ENCODE results near the gene SPTLC3. TPM values are rescaled to one million over a fixed set of nuclear protein-coding genes. Genes with fewer than 3 reads are reported as not detected.

Gene SPTLC3
- total RNA-seq, 1 donor from 2014 or later = 4.6 TPM

DNA sequence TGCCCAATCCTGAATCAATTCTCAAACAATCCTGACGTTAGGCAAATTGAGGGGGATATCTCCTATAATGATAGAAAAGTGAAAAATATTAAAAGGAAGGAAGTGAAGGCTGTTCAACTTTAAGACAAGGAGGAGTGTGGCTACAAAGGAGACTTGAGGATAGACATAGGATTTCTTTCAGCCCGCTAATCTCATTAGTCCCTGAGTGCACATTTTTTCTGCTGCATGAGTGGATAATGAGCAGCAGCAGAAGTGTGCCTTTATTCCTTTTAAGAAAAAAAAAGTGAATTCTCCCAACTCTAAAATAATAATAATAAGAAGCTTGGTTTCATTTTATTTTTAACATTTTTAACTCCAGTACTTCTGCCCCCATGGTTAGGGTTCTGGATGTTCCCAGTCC lies 102.0 kb downstream of the SPTLC3 start:
- Histone ChIP-seq H3K27me3 (no peaks in the 10 kb centered on the region), H3K4me1 (no peaks in the 10 kb centered on the region), H3K27ac (no peak overlapping the region), H3K36me3 (peaks cover 3 to 6% of the 10 kb centered on the region in 2 donors), H3K9me3 (no peaks in the 10 kb centered on the region), H3K4me3 (no peak overlapping the region)
- no peak for DNase-seq (ENCODE audit: low spot score in 2 of 2)
- intact Hi-C loops (cut with DNase I) = no loop called here
- TF ChIP-seq, protein P1, sequence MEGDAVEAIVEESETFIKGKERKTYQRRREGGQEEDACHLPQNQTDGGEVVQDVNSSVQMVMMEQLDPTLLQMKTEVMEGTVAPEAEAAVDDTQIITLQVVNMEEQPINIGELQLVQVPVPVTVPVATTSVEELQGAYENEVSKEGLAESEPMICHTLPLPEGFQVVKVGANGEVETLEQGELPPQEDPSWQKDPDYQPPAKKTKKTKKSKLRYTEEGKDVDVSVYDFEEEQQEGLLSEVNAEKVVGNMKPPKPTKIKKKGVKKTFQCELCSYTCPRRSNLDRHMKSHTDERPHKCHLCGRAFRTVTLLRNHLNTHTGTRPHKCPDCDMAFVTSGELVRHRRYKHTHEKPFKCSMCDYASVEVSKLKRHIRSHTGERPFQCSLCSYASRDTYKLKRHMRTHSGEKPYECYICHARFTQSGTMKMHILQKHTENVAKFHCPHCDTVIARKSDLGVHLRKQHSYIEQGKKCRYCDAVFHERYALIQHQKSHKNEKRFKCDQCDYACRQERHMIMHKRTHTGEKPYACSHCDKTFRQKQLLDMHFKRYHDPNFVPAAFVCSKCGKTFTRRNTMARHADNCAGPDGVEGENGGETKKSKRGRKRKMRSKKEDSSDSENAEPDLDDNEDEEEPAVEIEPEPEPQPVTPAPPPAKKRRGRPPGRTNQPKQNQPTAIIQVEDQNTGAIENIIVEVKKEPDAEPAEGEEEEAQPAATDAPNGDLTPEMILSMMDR (IDR thresholded peaks at IDR 0.05) = no peak

DNA sequence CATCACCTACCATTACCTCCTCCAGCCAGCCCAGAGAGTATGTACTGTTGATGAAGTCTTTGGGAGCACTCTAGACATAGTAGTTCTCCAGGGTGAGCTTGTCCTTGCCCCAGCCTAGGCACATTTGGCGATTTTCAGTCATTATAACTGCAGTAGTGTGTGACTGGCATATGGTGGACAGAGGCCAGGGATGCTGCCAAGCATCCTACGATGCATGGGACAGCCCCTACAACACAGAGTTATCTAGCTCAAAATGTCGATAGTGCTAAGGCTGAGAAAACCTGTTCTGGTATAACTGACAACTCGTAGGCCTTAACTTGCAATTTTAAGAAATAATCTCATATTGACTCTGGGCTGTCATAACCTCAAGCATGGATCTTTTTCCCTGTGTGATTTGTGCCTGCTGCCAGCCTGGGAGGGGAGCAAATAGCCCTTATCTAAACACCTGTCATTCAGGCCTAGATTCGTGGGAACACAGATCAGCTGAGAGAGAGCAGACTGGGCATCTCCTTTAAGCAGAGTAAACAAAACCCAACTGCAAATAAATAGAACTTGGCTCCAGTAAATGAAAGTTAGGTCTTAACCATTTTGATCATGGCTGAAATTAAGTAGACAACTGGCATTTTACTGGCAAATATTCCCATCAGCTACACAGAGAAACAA lies 102.6 kb downstream of the SPTLC3 start:
- Histone ChIP-seq H3K9me3 (no peaks in the 10 kb centered on the region), H3K27me3 (no peaks in the 10 kb centered on the region), H3K27ac (no peak overlapping the region), H3K36me3 (peaks cover 3 to 6% of the 10 kb centered on the region in 2 donors), H3K4me3 (no peak overlapping the region), H3K4me1 (no peaks in the 10 kb centered on the region)
- no peak for DNase-seq (ENCODE audit: low spot score in 2 of 2)
- TF ChIP-seq, protein P1 (IDR thresholded peaks at IDR 0.05) = no peak
- intact Hi-C loops (cut with DNase I) = no loop called here

DNA sequence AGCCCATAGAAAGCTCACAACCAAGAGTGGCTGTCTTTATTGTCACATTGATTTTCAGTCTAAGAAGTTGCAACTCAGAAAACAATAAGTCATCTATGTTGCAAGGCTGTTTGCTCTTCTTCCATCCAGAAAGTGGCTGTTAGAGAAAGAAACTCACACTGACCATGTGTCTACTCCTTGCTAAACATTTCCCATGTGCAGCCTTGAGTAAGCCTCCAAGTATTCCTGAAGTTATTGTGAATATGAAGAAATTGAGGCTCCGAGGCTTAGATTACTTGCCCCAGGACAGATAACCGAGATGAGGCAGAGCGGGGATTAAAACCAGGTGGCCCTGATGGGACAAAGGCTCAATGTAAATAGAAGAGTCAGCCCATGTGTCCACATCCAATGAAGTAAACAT lies 105.0 kb downstream of the SPTLC3 start:
- H3K9me3 ChIP-seq = no peaks in the 10 kb centered on the region
- H3K4me1 ChIP-seq = no peaks in the 10 kb centered on the region
- TF ChIP-seq, protein P1 (IDR thresholded peaks at IDR 0.05) = no peak
- intact Hi-C loops (cut with DNase I) = no loop called here
- peaks cover 3 to 6% of the 10 kb centered on the region in 2 donors for H3K36me3 ChIP-seq
- H3K4me3 ChIP-seq = no peak overlapping the region
- H3K27me3 ChIP-seq = no peaks in the 10 kb centered on the region
- DNase-seq (ENCODE audit: low spot score in 2 of 2) = no peak
- no peak overlapping the region for H3K27ac ChIP-seq

DNA sequence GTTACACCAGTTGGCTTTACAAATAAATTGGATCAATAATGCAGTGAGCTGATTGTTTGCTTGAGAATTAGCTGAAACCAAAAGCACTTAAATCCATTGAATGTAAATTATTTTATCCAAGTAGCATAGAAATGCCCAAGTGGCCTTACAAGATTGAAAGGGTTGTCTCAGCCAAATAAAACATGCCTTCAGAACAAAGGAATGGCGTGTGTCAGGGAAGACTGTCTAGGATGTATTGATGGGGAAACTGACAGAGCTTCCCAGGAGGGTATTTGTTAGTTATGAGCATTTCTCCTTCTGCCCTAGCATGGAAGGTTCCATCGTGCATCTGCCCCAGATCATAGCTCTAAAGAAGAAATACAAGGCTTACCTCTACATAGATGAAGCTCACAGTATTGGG lies 108.4 kb downstream of the SPTLC3 start:
- intact Hi-C loops (cut with DNase I) = loop anchor here (5.0 kb wide), 1 partner anchor 655 kb away; no protein-coding TSS in a partner anchor
- DNase-seq (ENCODE audit: low spot score in 2 of 2) = no peak
- H3K9me3 ChIP-seq = no peaks in the 10 kb centered on the region
- peaks cover 0 to 3% of the 10 kb centered on the region in 2 donors for H3K36me3 ChIP-seq
- no peaks in the 10 kb centered on the region for H3K27me3 ChIP-seq
- TF ChIP-seq, protein P1 (IDR thresholded peaks at IDR 0.05) = no peak
- H3K4me3 ChIP-seq = no peak overlapping the region
- H3K27ac ChIP-seq = no peak overlapping the region
- no peaks in the 10 kb centered on the region for H3K4me1 ChIP-seq

DNA sequence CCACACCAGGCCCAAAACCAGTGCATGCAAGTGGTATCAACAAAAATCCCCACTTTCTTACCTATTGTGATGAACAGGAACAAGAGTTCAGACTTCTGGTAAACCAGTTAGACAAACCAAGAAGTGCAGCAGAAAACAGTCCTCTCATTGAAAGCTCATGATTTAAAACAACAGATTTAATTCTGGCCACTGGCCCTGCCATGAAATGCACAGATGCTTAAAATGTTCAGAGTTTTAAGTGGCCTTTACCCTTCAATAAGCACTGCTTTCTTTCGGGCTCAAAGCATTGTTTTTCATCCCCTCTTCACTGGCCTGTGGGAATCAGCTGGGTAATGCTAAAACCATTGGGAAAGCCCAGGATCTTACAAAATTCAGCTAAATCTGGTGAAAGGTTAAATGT lies 109.9 kb downstream of the SPTLC3 start:
- DNase-seq (ENCODE audit: low spot score in 2 of 2) = no peak
- no peak overlapping the region for H3K27ac ChIP-seq
- TF ChIP-seq, protein P1 (IDR thresholded peaks at IDR 0.05) = no peak
- peaks cover 0 to 1% of the 10 kb centered on the region in 2 donors for H3K36me3 ChIP-seq
- H3K9me3 ChIP-seq = no peaks in the 10 kb centered on the region
- H3K4me1 ChIP-seq = no peaks in the 10 kb centered on the region
- no peaks in the 10 kb centered on the region for H3K27me3 ChIP-seq
- intact Hi-C loops (cut with DNase I) = loop anchor here (5.0 kb wide), 1 partner anchor 654 kb away; no protein-coding TSS in a partner anchor
- no peak overlapping the region for H3K4me3 ChIP-seq

Measured in ascending aorta (tissue), 2 donors.